B cell (primary cell): ENCODE data around the gene TPCN2. TPM values are rescaled to one million over a fixed set of nuclear protein-coding genes. Genes with fewer than 3 reads are reported as not detected.

ENCODE experiments used
- ATAC-seq: fragments of 200-7000 bp; cut with Tn5 transposase; one replicate; pipeline ENCODE4 v1.10.0; 2021; ENCODE audit warnings: low read depth, mild to moderate bottlenecking, moderate number of reproducible peaks, moderate library complexity
- CTCF ChIA-PET: fragments of 350-600 bp; sonication (Branson Sonifier 250); formaldehyde crosslinking; loops from one replicate; lab custom pipeline; 2021; ENCODE audit warnings: antibody characterized with exemption, inconsistent platforms; lab: Charles Lee
- POLR2A ChIA-PET: fragments of 350-600 bp; sonication (Branson Sonifier 250); formaldehyde crosslinking; loops from one replicate; lab custom pipeline; 2021; ENCODE audit warnings: antibody characterized with exemption; lab: Charles Lee
- DNase-seq: peaks from one replicate; pipeline ENCODE4 v3.0.0; 2013
- H2AFZ ChIP-seq: 2 replicates; pipeline ENCODE4 v1.6.1; 2012; ENCODE audit warnings: mild to moderate bottlenecking, low read depth, low read length; ENCODE audit not compliant: insufficient read depth, poor library complexity, severe bottlenecking
- H3K27ac ChIP-seq, 2 donors: 1 replicate in 1 of 2; 2 replicates in 1 of 2; pipeline ENCODE4 v1.5.1; 2012 to 2013; ENCODE audit warnings: low read length in 2 of 2, mild to moderate bottlenecking in 2 of 2, moderate library complexity in 1 of 2
- H3K27me3 ChIP-seq, 4 experiments: fragments of 200-600 bp in 1 of 4; sonication (generic) in 1 of 4; replicated peaks in 1 of 4; 1 replicate in 2 of 4; 2 replicates in 2 of 4; pipeline versions ENCODE4 v1.6.1 to v1.7.0; 2013 to 2016; ENCODE audit warnings: low read length in 3 of 4, mild to moderate bottlenecking in 2 of 4, mixed read lengths in 1 of 4, moderate library complexity in 1 of 4; ENCODE audit not compliant: insufficient read depth in 4 of 4, control insufficient read depth in 3 of 4; ENCODE audit errors: control extremely low read depth in 1 of 4
- H3K36me3 ChIP-seq, 2 experiments: replicated peaks in 1 of 2; 1 replicate in 1 of 2; 2 replicates in 1 of 2; pipeline versions ENCODE4 v1.6.1 to v1.7.1; 2013; ENCODE audit warnings: low read length in 1 of 2; ENCODE audit not compliant: insufficient read depth in 2 of 2, control insufficient read depth in 1 of 2; ENCODE audit errors: control extremely low read depth in 1 of 2, extremely low read depth in 1 of 2
- H3K4me1 ChIP-seq, 2 donors: fragments of 200-600 bp in 1 of 2; sonication (generic) in 1 of 2; 1 replicate in 1 of 2; 2 replicates in 1 of 2; pipeline versions ENCODE4 v1.5.1 to v1.6.1; 2013 to 2017; ENCODE audit warnings: low read length in 2 of 2; ENCODE audit not compliant: control insufficient read depth in 2 of 2, insufficient read depth in 2 of 2
- H3K4me2 ChIP-seq: replicated peaks from 2 replicates; pipeline ENCODE3; 2012; ENCODE audit warnings: mild to moderate bottlenecking, low read depth, low read length; ENCODE audit not compliant: poor library complexity, severe bottlenecking
- H3K4me3 ChIP-seq, 5 experiments: fragments of 200-600 bp in 1 of 5; sonication (generic) in 1 of 5; 1 replicate in 3 of 5; 2 replicates in 2 of 5; pipeline versions ENCODE4 v1.5.1 to v1.7.0; 2011 to 2016; ENCODE audit warnings: low read length in 4 of 5, mild to moderate bottlenecking in 4 of 5, low read depth in 2 of 5, control low read depth in 1 of 5, moderate library complexity in 1 of 5; ENCODE audit not compliant: insufficient read depth in 1 of 5; ENCODE audit errors: control extremely low read depth in 1 of 5, extremely low read depth in 1 of 5
- H3K79me2 ChIP-seq: fragments of 200-600 bp; sonication (generic); one replicate; pipeline ENCODE4 v1.6.0; 2016; ENCODE audit warnings: low read length; ENCODE audit not compliant: control insufficient read depth, insufficient read depth
- H3K9ac ChIP-seq: fragments of 200-600 bp; sonication (generic); 2 replicates; pipeline ENCODE4 v1.6.1; 2017; ENCODE audit warnings: mild to moderate bottlenecking, low read length, moderate library complexity
- H3K9me3 ChIP-seq, 3 donors: one replicate each; pipeline versions ENCODE4 v1.6.1 to v1.7.1; 2013; ENCODE audit warnings: low read length in 2 of 3; ENCODE audit not compliant: control insufficient read depth in 2 of 3, insufficient read depth in 1 of 3; ENCODE audit errors: control extremely low read depth in 1 of 3
- H4K20me1 ChIP-seq: 2 replicates; pipeline ENCODE4 v1.6.0; 2012; ENCODE audit warnings: mild to moderate bottlenecking, low read length; ENCODE audit not compliant: insufficient read depth, control insufficient read depth, poor library complexity, severe bottlenecking
- H3K27ac Mint-ChIP-seq: one replicate; pipeline ENCODE4 v1.8.0; 2021; ENCODE audit warnings: mixed read lengths
- H3K27me3 Mint-ChIP-seq: one replicate; pipeline ENCODE4 v1.8.0; 2021; ENCODE audit warnings: mixed read lengths
- H3K4me1 Mint-ChIP-seq: one replicate; pipeline ENCODE4 v1.8.0; 2021; ENCODE audit warnings: mixed read lengths
- H3K4me3 Mint-ChIP-seq: one replicate; pipeline ENCODE4 v1.8.0; 2021; ENCODE audit warnings: mixed read lengths
- H3K9me3 Mint-ChIP-seq: one replicate; pipeline ENCODE4 v1.8.0; 2022; ENCODE audit warnings: mixed read lengths; ENCODE audit not compliant: insufficient read depth
- CTCF ChIP-seq: fragments of 200-600 bp; IDR thresholded peaks from one replicate; pipeline ENCODE4 v1.8.0; 2022; ENCODE audit warnings: antibody characterized with exemption, mild to moderate bottlenecking
- EZH2 ChIP-seq: IDR thresholded peaks from 2 replicates; pipeline ENCODE4 v1.6.1; 2012; ENCODE audit warnings: borderline replicate concordance, low read depth, mild to moderate bottlenecking, moderate library complexity, low read length; ENCODE audit not compliant: insufficient read depth, poor library complexity, severe bottlenecking
- WGBS: methylation state at CpG from one replicate; pipeline ENCODE4 v1.1.5; 2013; ENCODE audit warnings: missing lambda C conversion rate; ENCODE audit not compliant: insufficient coverage; 5-methylcytosine and 5-hydroxymethylcytosine counted together
- intact Hi-C: fragments of 100-400 bp; cut with micrococcal nuclease; formaldehyde crosslinking; loops from one replicate; pipeline ENCODE4 v1.10.0; 2022
- polyA plus RNA-seq: library from polyadenylated mRNA; depleted of rRNA; stranded (reverse); fragments of >200 nt; gene quantifications from 2 replicates; pipeline ENCODE4 v1.2.3, GENCODE V29; 2012
- total RNA-seq, 2 donors: library from RNA; stranded (reverse); fragments of 120-200 nt in 1 of 2; gene quantifications; 1 replicate in 1 of 2; 2 replicates in 1 of 2; pipeline versions ENCODE4 v1.2.3 to v1.2.4, GENCODE V29; 2013 to 2022

Gene TPCN2
- total and polyA plus RNA-seq, 2 donors (not counting 1 experiment from before 2014, with no cell fraction given) = 16.8 to 71.4 TPM

GRCh38 chr11:69161117-69161407 is 112.3 kb downstream of the TPCN2 start:
- H3K9me3 Mint-ChIP-seq = peaks cover 6% of the 10 kb centered on the region
- Histone ChIP-seq H3K27me3 (peaks cover 0 to 13% (median 0%) of the 10 kb centered on the region in 4 experiments), H3K9me3 (peaks cover 3 to 7% (median 7%) of the 10 kb centered on the region in 3 donors), H3K36me3 (no peaks in the 10 kb centered on the region), H2AFZ (no peak overlapping the region), H3K27ac (no peak overlapping the region), H3K9ac (no peak overlapping the region), H3K4me2 (no peak overlapping the region), H3K4me3 (no peak overlapping the region), H3K4me1 (no peaks in the 10 kb centered on the region), H4K20me1 (no peaks in the 10 kb centered on the region), H3K79me2 (no peaks in the 10 kb centered on the region)
- no peak overlapping the region for H3K4me3 Mint-ChIP-seq
- H3K27ac Mint-ChIP-seq = no peak overlapping the region
- no peak for TF ChIP-seq EZH2
- TF ChIP-seq CTCF = no peak
- ChIA-PET POLR2A (no interaction called here), CTCF (no interaction called here)
- peaks cover 5% of the 10 kb centered on the region for H3K27me3 Mint-ChIP-seq
- ATAC-seq (no peak), DNase-seq (no peak)
- intact Hi-C loops = no loop called here
- H3K4me1 Mint-ChIP-seq = peaks cover 5% of the 10 kb centered on the region
- 86% methylated on average over 4 of the region's 5 CpGs for WGBS

- no peaks in the 10 kb centered on the region for H3K36me3 ChIP-seq
- CTCF ChIA-PET = no interaction called here
Observed at GRCh38 chr11:69162505-69162904, 113.8 kb downstream of the TPCN2 start.

More at GRCh38 chr11:69162505-69162904, 113.8 kb downstream of the TPCN2 start:
- peaks cover 6% of the 10 kb centered on the region for H3K9me3 Mint-ChIP-seq
- H3K27me3 ChIP-seq = peaks cover 0 to 5% (median 0%) of the 10 kb centered on the region in 4 experiments
- ATAC-seq = no peak
- H3K27ac ChIP-seq = no peak overlapping the region
- no peak for TF ChIP-seq EZH2
- no peak for TF ChIP-seq CTCF
- peaks cover 2% of the 10 kb centered on the region for H3K27me3 Mint-ChIP-seq
- H3K4me1 ChIP-seq = peaks cover 6 to 8% of the 10 kb centered on the region in 2 donors
- DNase-seq = no peak
- H3K79me2 ChIP-seq = no peaks in the 10 kb centered on the region
- no peak overlapping the region for H3K9ac ChIP-seq
- peaks cover 3 to 7% (median 7%) of the 10 kb centered on the region in 3 donors for H3K9me3 ChIP-seq
- H2AFZ ChIP-seq = no peak overlapping the region
- H3K4me2 ChIP-seq = no peak overlapping the region
- H3K4me3 ChIP-seq = no peak overlapping the region
- H3K4me3 Mint-ChIP-seq = no peak overlapping the region
- H4K20me1 ChIP-seq = no peaks in the 10 kb centered on the region
- H3K27ac Mint-ChIP-seq = no peak overlapping the region
- intact Hi-C loops = no loop called here
- POLR2A ChIA-PET = no interaction called here
- H3K4me1 Mint-ChIP-seq = peaks cover 9% of the 10 kb centered on the region
